Mucosa of descending colon (tissue), 3 donors: ENCODE results near the gene SLC4A1. TPM values are rescaled to one million over a fixed set of nuclear protein-coding genes. Genes with fewer than 3 reads are reported as not detected.

Source experiments
- ATAC-seq: fragments of 200-7000 bp; cut with Tn5 transposase; one replicate; pipeline ENCODE4 v1.9.1; 2020; ENCODE audit warnings: mild to moderate bottlenecking, moderate library complexity
- DNase-seq, 3 donors: peaks; one replicate each; pipeline ENCODE4 v3.0.0-alpha.2; 2020
- H3K36me3 ChIP-seq: fragments of 200-600 bp; one replicate; pipeline ENCODE4 v1.8.0; 2021; ENCODE audit warnings: low read depth, mild to moderate bottlenecking
- H3K4me1 ChIP-seq: fragments of 200-600 bp; one replicate; pipeline ENCODE4 v1.8.0; 2021; ENCODE audit warnings: low read depth, mild to moderate bottlenecking
- H3K4me3 ChIP-seq: fragments of 200-600 bp; one replicate; pipeline ENCODE4 v1.8.0; 2021; ENCODE audit warnings: mild to moderate bottlenecking
- H3K9me3 ChIP-seq: fragments of 200-600 bp; one replicate; pipeline ENCODE4 v1.8.0; 2021; ENCODE audit warnings: mild to moderate bottlenecking
- CTCF ChIP-seq: fragments of 200-600 bp; IDR thresholded peaks from one replicate; pipeline ENCODE4 v1.8.0; 2022; ENCODE audit warnings: antibody characterized with exemption, mild to moderate bottlenecking
- intact Hi-C, 2 donors: fragments of 100-400 bp; cut with DNase I in 1 of 2; cut with micrococcal nuclease in 1 of 2; formaldehyde crosslinking; loops; one replicate each; pipeline versions ENCODE4 v1.11.0 to v1.11.1; 2022; cut with DNase I, micrococcal nuclease
- microRNA-seq: library from miRNA; unstranded; fragments of <30 nt; microRNA quantifications from one replicate; pipeline ENCODE4, GENCODE V29; 2019
- total RNA-seq, 3 donors: library from RNA; stranded (reverse); fragmentation: NEBNext Ultra II Directional in 2 of 3; extraction: Animal tissue kit (Norgen Biotek cat#: 25700) in 2 of 3; gene quantifications; one replicate each; pipeline versions ENCODE4 v1.2.1 to v1.2.4, GENCODE V29; 2021 to 2023
- donor health status: DM: no; HTN: no; CAD: no; lungs with moderate emphysema.
- donor health status: DM: no; HTN: no; CAD: no.
- donor health status: DM: no; HTN: yes; CAD: no.

The SLC4A1 gene
- total RNA-seq, 3 donors from 2014 or later, result not detected

DNA sequence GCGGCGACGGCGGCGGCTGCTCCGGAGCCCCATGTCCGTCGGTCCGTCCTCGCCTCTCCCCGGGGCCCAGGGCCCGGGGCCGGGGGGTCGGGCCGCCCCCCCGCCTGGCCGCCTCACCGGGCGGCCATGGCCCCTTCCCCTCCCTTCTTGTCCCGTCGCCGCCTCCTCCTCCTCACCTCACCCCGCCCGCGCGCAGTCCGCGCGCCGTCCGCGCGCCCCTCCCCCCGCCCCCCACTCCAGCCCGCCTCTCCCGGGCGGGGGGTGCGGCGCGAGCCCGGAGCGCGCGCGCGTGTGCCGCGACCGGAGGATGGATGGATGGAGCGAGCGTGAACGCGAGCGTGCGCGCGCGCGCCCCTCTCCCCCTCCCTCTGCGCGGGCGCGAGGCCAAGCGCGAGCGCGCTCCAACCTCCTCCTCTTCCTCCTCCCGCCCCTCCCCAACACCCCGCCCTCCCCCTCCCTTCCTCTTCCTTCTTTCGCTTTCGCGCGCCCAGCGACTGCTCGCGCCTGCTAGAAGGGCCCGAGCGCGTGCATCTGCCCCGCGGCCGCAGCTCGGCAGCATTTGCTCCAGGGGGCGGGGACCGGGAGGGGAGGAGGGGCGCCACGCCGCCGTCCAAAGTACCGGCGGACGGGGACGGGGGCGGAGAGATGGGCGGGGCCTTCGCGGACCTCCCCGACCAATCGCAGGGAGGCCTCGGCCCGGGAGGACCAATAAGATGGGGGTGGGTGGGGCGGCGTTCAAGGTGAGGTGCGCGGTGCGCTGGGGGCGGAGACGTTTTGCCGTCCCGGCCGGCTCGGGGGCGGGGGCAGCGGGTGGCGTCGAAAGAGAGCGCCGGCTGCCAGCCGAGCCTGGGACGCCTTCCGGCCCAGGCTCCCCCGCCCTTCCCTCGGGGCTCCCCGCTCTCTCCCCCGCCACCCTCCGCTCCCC lies 68.1 kb downstream of the SLC4A1 start, which contains the start of gene ATXN7L3:
Gene ATXN7L3, minus strand, starts transcription at position 332 of the 925 bp plus-strand sequence. CDS start 1,814 bp downstream, outside the sequence.
- DNase-seq, result peak; percentile 99 to 100 (median 99)
- H3K36me3 ChIP-seq, result no peaks in the 10 kb centered on the region
- intact Hi-C loops, result no loop called here
- peaks cover 22% of the 10 kb centered on the region for H3K4me1 ChIP-seq
- no peak for TF ChIP-seq CTCF
- peak within 1 kb of the TSS; percentile 90 for H3K4me3 ChIP-seq
- ATAC-seq, result peak; percentile 90
- no peaks in the 10 kb centered on the region for H3K9me3 ChIP-seq

- peak; percentile 71 to 86 (median 84) for DNase-seq
- no peak for TF ChIP-seq CTCF
- peak overlapping the region; percentile 90 for H3K4me3 ChIP-seq
- intact Hi-C loops, result no loop called here
- ATAC-seq, result peak; percentile 51
- no peaks in the 10 kb centered on the region for H3K9me3 ChIP-seq
- H3K36me3 ChIP-seq, result peaks cover 4% of the 10 kb centered on the region
- peaks cover 22% of the 10 kb centered on the region for H3K4me1 ChIP-seq
These were observed 69.0 kb downstream of the SLC4A1 start for GRCh38 chr17:44198721-44199552.

Small RNAs within 50 kb of the gene (microRNA-seq; reads per million reads assigned to microRNA genes)
- gene MIR6782, result not detected

Other genes with a start within 250 kb of the SLC4A1 start
- 10 to 100 TPM; 45.1 to 63.5 (median 48.2) TPM for gene LSM12, start 201.5 kb downstream of the SLC4A1 start, total RNA-seq
- gene G6PC3, start 197.4 kb downstream of the SLC4A1 start, total RNA-seq, result 10 to 100 TPM; 29.5 to 48.1 (median 30.0) TPM
- gene HDAC5, start 144.5 kb downstream of the SLC4A1 start, total RNA-seq, result 10 to 100 TPM; 18.9 to 48.3 (median 32.4) TPM
- gene HROB, start 126.2 kb downstream of the SLC4A1 start, total RNA-seq, result 1 to 10 TPM; 1.5 to 3.0 (median 1.8) TPM
- gene ASB16, start 97.4 kb downstream of the SLC4A1 start, total RNA-seq, result 1 to 10 TPM in 1 of 3 donors, under 1 TPM in 1, not detected in 1; 0.29 to 1.7 TPM
- 10 to 100 TPM; 47.2 to 58.6 (median 49.1) TPM for gene TMUB2, start 81.2 kb downstream of the SLC4A1 start, total RNA-seq
- gene ATXN7L3, start 68.3 kb downstream of the SLC4A1 start, total RNA-seq, result 10 to 100 TPM; 86.8 to 96.4 (median 89.0) TPM
- 10 to 100 TPM; 68.6 to 88.4 (median 73.4) TPM for gene UBTF, start 48.5 kb downstream of the SLC4A1 start, total RNA-seq
- gene RUNDC3A, start 40.5 kb upstream of the SLC4A1 start, total RNA-seq, result 1 to 10 TPM in 2 of 3 donors, under 1 TPM in 1; 0.34 to 3.7 (median 1.4) TPM
- 100 to 1,000 TPM in 2 of 3 donors, 10 to 100 TPM in 1; 91.8 to 142 (median 133) TPM for gene SLC25A39, start 56.7 kb upstream of the SLC4A1 start, total RNA-seq
- 100 to 1,000 TPM; 282 to 500 (median 411) TPM for gene GRN, start 77.2 kb upstream of the SLC4A1 start, total RNA-seq
- gene FAM171A2, start 95.7 kb upstream of the SLC4A1 start, total RNA-seq, result 1 to 10 TPM in 1 of 3 donors, under 1 TPM in 2; 0.12 to 1.3 (median 0.31) TPM
- gene ITGA2B, start 121.5 kb upstream of the SLC4A1 start, total RNA-seq, result under 1 TPM; 0.26 to 0.79 (median 0.41) TPM
- 10 to 100 TPM; 34.8 to 48.4 (median 36.3) TPM for gene GPATCH8, start 235.3 kb upstream of the SLC4A1 start, total RNA-seq